GM12801 (cell line): ENCODE data around the gene ZNF438.

Experiments used
- CTCF ChIP-seq: IDR thresholded peaks from one replicate; pipeline ENCODE4 v1.5.1; 2011; ENCODE audit warnings: control low read depth; ENCODE audit not compliant: insufficient read length; ENCODE audit errors: extremely low read depth

ZNF438 gene

DNA sequence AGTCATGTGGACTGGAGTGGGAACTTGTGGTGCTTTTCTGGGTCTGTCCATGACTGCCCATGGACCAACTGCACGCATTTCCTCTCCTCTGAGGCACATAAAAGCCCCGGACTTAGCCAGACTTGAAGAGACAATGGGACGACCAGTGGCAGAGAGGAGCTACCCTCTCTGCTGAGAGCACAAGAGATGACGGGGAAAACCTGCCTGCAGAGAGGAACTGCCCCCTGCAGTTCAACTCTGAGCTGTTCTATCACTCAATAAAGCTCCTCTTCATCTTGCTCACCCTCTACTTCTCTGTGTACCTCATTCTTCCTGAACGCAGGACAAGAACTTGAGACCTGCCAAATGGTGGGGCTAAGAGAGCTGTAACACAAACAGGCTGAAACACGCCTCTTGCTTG is 184.5 kb downstream of the ZNF438 start:
- TF ChIP-seq CTCF = no peak

GRCh38 chr10:30846710-30847109 is 185.0 kb downstream of the ZNF438 start:
- TF ChIP-seq CTCF = no peak

DNA sequence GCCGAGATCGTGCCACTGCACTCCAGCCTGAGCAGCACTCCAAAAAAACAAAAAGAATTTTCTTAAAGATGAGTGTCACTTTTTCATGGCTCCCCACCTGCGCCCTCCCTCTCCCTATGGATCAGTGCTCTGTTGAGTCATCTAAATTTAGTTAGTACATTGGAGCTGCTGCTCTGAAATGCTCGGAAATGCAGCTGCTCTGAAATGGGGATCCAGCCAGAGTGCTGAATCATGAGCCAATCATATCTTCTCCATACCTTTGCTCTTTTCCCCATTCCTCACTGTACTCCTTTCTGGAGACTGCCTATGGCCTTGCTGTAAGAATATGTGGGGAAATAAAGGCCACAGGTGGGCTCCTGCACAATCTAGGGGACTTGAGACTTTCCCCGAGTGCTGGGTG is 188.8 kb downstream of the ZNF438 start:
- TF ChIP-seq CTCF = no peak

- no peak for TF ChIP-seq CTCF
These were observed 189.5 kb downstream of the ZNF438 start for GRCh38 chr10:30842185-30842584.

DNA sequence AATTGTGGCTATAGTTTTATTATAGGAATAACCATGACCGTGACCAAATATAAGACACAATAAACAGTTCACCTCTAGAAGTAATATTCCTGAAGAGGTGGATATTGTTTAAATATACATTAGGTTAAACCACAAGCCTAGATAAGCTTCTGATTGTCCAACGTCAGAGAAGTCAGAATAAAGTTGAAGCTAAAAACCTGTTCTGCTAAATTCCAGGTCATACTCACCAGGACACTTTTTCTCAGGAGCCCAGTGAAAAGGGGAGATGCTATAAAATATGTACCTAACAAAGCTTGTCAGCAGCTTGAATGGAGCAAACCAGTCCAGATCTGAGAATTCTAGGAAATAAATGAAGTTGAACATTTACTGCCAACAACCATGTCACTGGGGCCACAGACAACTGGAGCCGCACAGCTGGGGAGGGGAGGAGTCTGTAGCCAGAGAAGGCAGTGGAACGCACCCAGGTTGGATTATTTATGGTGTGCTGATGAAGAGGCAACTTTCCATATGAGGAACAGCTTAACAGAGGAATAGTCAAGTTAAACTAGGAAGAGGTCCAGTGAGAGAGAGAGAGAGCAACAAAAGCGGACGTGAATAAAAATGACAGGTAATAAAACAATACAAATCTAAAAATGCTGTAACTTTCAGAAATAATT is 191.1 kb downstream of the ZNF438 start:
- TF ChIP-seq CTCF = no peak

DNA sequence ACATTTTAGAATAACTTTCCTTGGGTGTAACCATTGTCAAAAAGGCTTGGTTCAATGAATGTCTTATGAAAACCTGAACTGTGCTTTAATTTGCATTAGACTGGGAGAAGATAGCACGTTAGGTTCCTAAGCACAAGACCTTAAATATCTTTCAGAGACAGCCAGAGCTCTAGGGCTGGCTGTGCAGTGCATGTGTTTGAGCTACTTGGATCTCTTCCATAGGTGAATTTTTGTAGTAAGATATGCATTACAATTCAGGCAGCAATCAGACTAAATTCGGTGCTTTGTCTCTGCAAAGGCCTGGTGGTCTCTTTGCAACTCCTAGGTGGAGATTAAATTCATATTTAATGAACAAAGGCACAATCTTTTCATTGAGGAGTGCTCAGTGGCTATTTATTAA is 192.0 kb downstream of the ZNF438 start:
- TF ChIP-seq CTCF = no peak

DNA sequence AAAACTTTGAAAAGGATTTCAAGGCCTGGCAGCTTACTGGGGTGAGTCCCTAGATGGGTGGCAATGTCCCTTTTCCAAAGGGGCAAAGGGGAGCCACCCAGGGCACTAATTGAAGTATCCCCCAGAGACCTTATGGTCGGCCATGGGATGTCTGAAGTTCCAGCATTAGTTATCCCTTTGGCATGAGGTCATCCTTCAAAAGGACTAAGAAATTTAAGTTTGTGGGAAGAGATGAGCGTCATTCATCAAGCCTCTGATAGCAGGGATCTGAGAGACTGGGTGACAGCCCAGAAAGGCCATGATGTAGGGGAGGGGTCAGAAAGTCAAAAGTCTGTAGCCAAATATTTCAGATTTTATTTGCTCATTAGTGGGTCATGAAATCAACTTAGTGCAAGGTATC is 195.3 kb downstream of the ZNF438 start:
- no peak for TF ChIP-seq CTCF
